ENCODE measurements around the gene QPCTL. TPM values are rescaled to one million over a fixed set of nuclear protein-coding genes. Genes with fewer than 3 reads are reported as not detected.
A peak's percentile ranks its signal among the peaks of the same experiment; 100 is the strongest.

QPCTL gene
- 1 to 10 TPM; 3.9 to 6.8 TPM for polyA plus RNA-seq

GRCh38 chr19:45692187-45693105 lies at the start of gene QPCTL:
QPCTL (plus strand) TSS chr19:45692666; CDS start chr19:45692704, 38 bp downstream.
- Histone ChIP-seq H3K4me3 (ENCODE audit: low read depth in 1 of 2, low read length in 2 of 2) (peak within 1 kb of the TSS; percentile 73 to 79), H3K36me3 (ENCODE audit: control insufficient read depth in 2 of 2, insufficient read depth in 2 of 2, low read length in 1 of 2) (peaks cover 5 to 17% of the 10 kb centered on the region in 2 donors), H3K27me3 (ENCODE audit: control insufficient read depth in 1 of 2, insufficient read depth in 2 of 2, low read length in 2 of 2) (no peaks in the 10 kb centered on the region), H3K4me1 (ENCODE audit: control insufficient read depth in 2 of 2, insufficient read depth in 2 of 2, low read length in 1 of 2) (peaks cover 0 to 3% of the 10 kb centered on the region in 2 donors), H3K9me3 (ENCODE audit: control insufficient read depth in 2 of 2, insufficient read depth in 1 of 2, low read depth in 1 of 2, low read length in 1 of 2) (no peaks in the 10 kb centered on the region), H3K27ac (ENCODE audit: low read depth in 2 of 2, low read length in 1 of 2) (peak within 1 kb of the TSS; percentile 91 to 97)
- 0% methylated on average over 70 of the region's 70 CpGs for WGBS, 2 donors

DNA sequence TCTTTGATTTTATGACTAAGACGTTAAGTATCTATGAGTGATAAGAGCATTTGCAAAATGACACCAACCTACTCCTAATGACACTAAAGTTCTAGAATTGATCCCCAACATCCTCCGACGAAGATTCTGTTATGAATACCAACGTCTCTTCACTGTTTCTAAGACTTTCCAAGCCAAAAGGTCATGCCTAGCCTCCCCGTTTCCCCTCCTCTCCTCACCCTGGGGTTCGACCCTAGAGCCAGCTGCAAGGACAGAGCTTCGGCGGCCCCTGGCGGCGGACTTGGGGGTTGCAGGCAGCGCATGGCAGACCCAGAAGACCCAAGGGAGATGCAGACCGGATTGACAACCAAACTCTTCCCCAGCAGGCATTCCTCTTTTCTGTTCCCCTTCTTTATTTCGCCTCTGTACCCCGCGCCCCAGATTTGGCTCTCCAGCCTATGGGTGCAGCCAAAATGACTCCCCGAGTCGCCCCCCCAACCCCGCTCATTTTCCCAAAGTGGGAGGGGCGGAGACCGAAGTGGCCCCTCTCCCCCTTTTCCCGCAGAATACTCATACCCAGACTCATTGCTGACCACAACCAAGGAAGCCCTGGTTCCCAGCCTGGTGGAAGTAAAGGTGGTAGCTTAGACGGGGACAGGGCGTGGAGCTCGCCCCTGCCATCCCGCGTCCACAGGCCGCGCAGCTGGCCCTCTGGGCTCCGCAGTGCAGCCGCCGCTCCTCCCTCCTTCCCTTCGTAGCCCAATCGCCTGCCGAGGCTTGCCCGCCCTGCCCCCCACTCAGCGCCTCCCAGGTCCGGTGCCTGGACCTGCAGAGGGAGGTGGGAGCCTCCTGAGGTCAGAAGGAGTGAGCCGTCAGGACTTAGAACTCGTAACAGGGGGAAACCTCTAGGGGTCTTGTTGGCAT lies 49.2 kb upstream of the QPCTL start:
- peaks cover 0 to 3% of the 10 kb centered on the region in 2 donors for H3K27me3 ChIP-seq (ENCODE audit: control insufficient read depth in 1 of 2, insufficient read depth in 2 of 2, low read length in 2 of 2)
- no peak overlapping the region for H3K4me3 ChIP-seq (ENCODE audit: low read depth in 1 of 2, low read length in 2 of 2)
- WGBS, 2 donors = 8% methylated on average over 34 to 39 of the region's 39 CpGs
- peaks cover 8 to 16% of the 10 kb centered on the region in 2 donors for H3K4me1 ChIP-seq (ENCODE audit: control insufficient read depth in 2 of 2, insufficient read depth in 2 of 2, low read length in 1 of 2)
- H3K36me3 ChIP-seq (ENCODE audit: control insufficient read depth in 2 of 2, insufficient read depth in 2 of 2, low read length in 1 of 2) = no peaks in the 10 kb centered on the region
- H3K9me3 ChIP-seq (ENCODE audit: control insufficient read depth in 2 of 2, insufficient read depth in 1 of 2, low read depth in 1 of 2, low read length in 1 of 2) = no peaks in the 10 kb centered on the region
- no peak overlapping the region for H3K27ac ChIP-seq (ENCODE audit: low read depth in 2 of 2, low read length in 1 of 2)

DNA sequence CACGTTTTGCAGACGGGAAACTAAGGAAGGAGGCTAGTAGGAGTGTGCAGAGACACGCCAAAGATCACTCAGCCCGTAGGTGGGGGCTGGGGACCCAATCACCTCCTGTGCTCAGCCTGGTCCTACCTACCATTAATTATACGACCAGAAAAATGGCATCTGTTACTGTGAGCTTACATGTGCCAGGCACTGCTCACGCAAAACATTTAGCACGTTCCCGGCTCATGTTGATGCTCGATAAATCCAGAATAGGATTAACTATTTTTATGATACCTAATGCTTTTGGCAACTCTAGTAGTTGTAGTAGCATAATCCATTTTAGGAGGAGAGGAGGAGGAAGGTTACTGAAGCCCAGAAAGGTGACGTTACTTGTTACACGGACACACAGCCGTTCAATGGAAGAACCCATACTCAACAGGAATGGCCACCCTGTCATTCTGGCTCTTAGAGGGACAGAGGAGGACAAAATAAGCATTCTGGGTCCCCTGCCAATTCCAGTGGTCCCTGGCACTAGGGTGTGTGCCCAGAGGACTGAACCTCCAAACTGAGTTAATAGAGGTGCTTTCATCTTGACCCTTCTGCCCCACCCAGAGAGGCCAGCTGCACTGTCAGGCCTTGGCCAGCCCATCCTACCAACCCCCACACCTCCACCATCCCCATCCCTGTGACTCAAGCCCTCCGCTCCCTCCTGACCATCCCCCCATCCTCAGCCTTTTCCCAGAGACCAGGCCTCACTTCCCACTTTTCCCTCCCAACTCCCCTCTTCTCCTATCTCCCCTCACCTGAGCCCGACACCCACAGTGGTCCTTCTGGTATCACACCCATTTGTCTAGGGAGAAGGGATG lies 48.3 kb upstream of the QPCTL start:
- WGBS, 2 donors = 42% methylated on average over 14 of the region's 14 CpGs
- no peak overlapping the region for H3K4me3 ChIP-seq (ENCODE audit: low read depth in 1 of 2, low read length in 2 of 2)
- H3K9me3 ChIP-seq (ENCODE audit: control insufficient read depth in 2 of 2, insufficient read depth in 1 of 2, low read depth in 1 of 2, low read length in 1 of 2) = no peaks in the 10 kb centered on the region
- H3K27ac ChIP-seq (ENCODE audit: low read depth in 2 of 2, low read length in 1 of 2) = no peak overlapping the region
- peaks cover 0 to 3% of the 10 kb centered on the region in 2 donors for H3K27me3 ChIP-seq (ENCODE audit: control insufficient read depth in 1 of 2, insufficient read depth in 2 of 2, low read length in 2 of 2)
- no peaks in the 10 kb centered on the region for H3K36me3 ChIP-seq (ENCODE audit: control insufficient read depth in 2 of 2, insufficient read depth in 2 of 2, low read length in 1 of 2)
- peaks cover 5 to 16% of the 10 kb centered on the region in 2 donors for H3K4me1 ChIP-seq (ENCODE audit: control insufficient read depth in 2 of 2, insufficient read depth in 2 of 2, low read length in 1 of 2)

GRCh38 chr19:45645068-45645630 lies 47.3 kb upstream of the QPCTL start:
- no peaks in the 10 kb centered on the region for H3K36me3 ChIP-seq (ENCODE audit: control insufficient read depth in 2 of 2, insufficient read depth in 2 of 2, low read length in 1 of 2)
- peaks cover 5 to 16% of the 10 kb centered on the region in 2 donors for H3K4me1 ChIP-seq (ENCODE audit: control insufficient read depth in 2 of 2, insufficient read depth in 2 of 2, low read length in 1 of 2)
- H3K27me3 ChIP-seq (ENCODE audit: control insufficient read depth in 1 of 2, insufficient read depth in 2 of 2, low read length in 2 of 2) = peaks cover 0 to 3% of the 10 kb centered on the region in 2 donors
- 16 to 20% methylated on average over 34 to 35 of the region's 35 CpGs for WGBS, 2 donors
- H3K27ac ChIP-seq (ENCODE audit: low read depth in 2 of 2, low read length in 1 of 2) = no peak overlapping the region
- no peak overlapping the region for H3K4me3 ChIP-seq (ENCODE audit: low read depth in 1 of 2, low read length in 2 of 2)
- H3K9me3 ChIP-seq (ENCODE audit: control insufficient read depth in 2 of 2, insufficient read depth in 1 of 2, low read depth in 1 of 2, low read length in 1 of 2) = no peaks in the 10 kb centered on the region

GRCh38 chr19:45645631-45646344 lies 46.7 kb upstream of the QPCTL start:
- Histone ChIP-seq H3K9me3 (ENCODE audit: control insufficient read depth in 2 of 2, insufficient read depth in 1 of 2, low read depth in 1 of 2, low read length in 1 of 2) (no peaks in the 10 kb centered on the region), H3K36me3 (ENCODE audit: control insufficient read depth in 2 of 2, insufficient read depth in 2 of 2, low read length in 1 of 2) (no peaks in the 10 kb centered on the region), H3K27ac (ENCODE audit: low read depth in 2 of 2, low read length in 1 of 2) (no peak overlapping the region), H3K27me3 (ENCODE audit: control insufficient read depth in 1 of 2, insufficient read depth in 2 of 2, low read length in 2 of 2) (peaks cover 0 to 3% of the 10 kb centered on the region in 2 donors), H3K4me1 (ENCODE audit: control insufficient read depth in 2 of 2, insufficient read depth in 2 of 2, low read length in 1 of 2) (peaks cover 5 to 16% of the 10 kb centered on the region in 2 donors), H3K4me3 (ENCODE audit: low read depth in 1 of 2, low read length in 2 of 2) (peak overlapping the region in 1 of 2 donors; percentile 15)
- WGBS, 2 donors = 1% methylated on average over 27 of the region's 27 CpGs

- H3K36me3 ChIP-seq (ENCODE audit: control insufficient read depth in 2 of 2, insufficient read depth in 2 of 2, low read length in 1 of 2) = no peaks in the 10 kb centered on the region
- 13 to 14% methylated on average over 9 of the region's 9 CpGs for WGBS, 2 donors
- H3K27ac ChIP-seq (ENCODE audit: low read depth in 2 of 2, low read length in 1 of 2) = no peak overlapping the region
- no peaks in the 10 kb centered on the region for H3K9me3 ChIP-seq (ENCODE audit: control insufficient read depth in 2 of 2, insufficient read depth in 1 of 2, low read depth in 1 of 2, low read length in 1 of 2)
- H3K4me3 ChIP-seq (ENCODE audit: low read depth in 1 of 2, low read length in 2 of 2) = peak overlapping the region in 1 of 2 donors; percentile 15
- H3K27me3 ChIP-seq (ENCODE audit: control insufficient read depth in 1 of 2, insufficient read depth in 2 of 2, low read length in 2 of 2) = peaks cover 0 to 3% of the 10 kb centered on the region in 2 donors
- H3K4me1 ChIP-seq (ENCODE audit: control insufficient read depth in 2 of 2, insufficient read depth in 2 of 2, low read length in 1 of 2) = peaks cover 5 to 14% of the 10 kb centered on the region in 2 donors
These were observed 46.1 kb upstream of the QPCTL start for GRCh38 chr19:45646345-45646698.

- Histone ChIP-seq H3K9me3 (ENCODE audit: control insufficient read depth in 2 of 2, insufficient read depth in 1 of 2, low read depth in 1 of 2, low read length in 1 of 2) (no peaks in the 10 kb centered on the region), H3K4me3 (ENCODE audit: low read depth in 1 of 2, low read length in 2 of 2) (no peak overlapping the region), H3K4me1 (ENCODE audit: control insufficient read depth in 2 of 2, insufficient read depth in 2 of 2, low read length in 1 of 2) (peaks cover 2 to 3% of the 10 kb centered on the region in 2 donors), H3K36me3 (ENCODE audit: control insufficient read depth in 2 of 2, insufficient read depth in 2 of 2, low read length in 1 of 2) (no peaks in the 10 kb centered on the region), H3K27ac (ENCODE audit: low read depth in 2 of 2, low read length in 1 of 2) (no peak overlapping the region), H3K27me3 (ENCODE audit: control insufficient read depth in 1 of 2, insufficient read depth in 2 of 2, low read length in 2 of 2) (no peaks in the 10 kb centered on the region)
- 82 to 83% methylated on average over 3 of the region's 3 CpGs for WGBS, 2 donors
These were observed 41.7 kb upstream of the QPCTL start for GRCh38 chr19:45650722-45651121.

GRCh38 chr19:45653634-45654033 lies 38.8 kb upstream of the QPCTL start:
- no peaks in the 10 kb centered on the region for H3K27me3 ChIP-seq (ENCODE audit: control insufficient read depth in 1 of 2, insufficient read depth in 2 of 2, low read length in 2 of 2)
- no peak overlapping the region for H3K27ac ChIP-seq (ENCODE audit: low read depth in 2 of 2, low read length in 1 of 2)
- WGBS, 2 donors = 50 to 56% methylated on average over 5 of the region's 5 CpGs

More at GRCh38 chr19:45653634-45654033, 38.8 kb upstream of the QPCTL start:
- no peaks in the 10 kb centered on the region for H3K36me3 ChIP-seq (ENCODE audit: control insufficient read depth in 2 of 2, insufficient read depth in 2 of 2, low read length in 1 of 2)
- H3K4me3 ChIP-seq (ENCODE audit: low read depth in 1 of 2, low read length in 2 of 2) = no peak overlapping the region
- H3K9me3 ChIP-seq (ENCODE audit: control insufficient read depth in 2 of 2, insufficient read depth in 1 of 2, low read depth in 1 of 2, low read length in 1 of 2) = no peaks in the 10 kb centered on the region
- H3K4me1 ChIP-seq (ENCODE audit: control insufficient read depth in 2 of 2, insufficient read depth in 2 of 2, low read length in 1 of 2) = no peaks in the 10 kb centered on the region
